BLaER1 (cell line): Measurements from ENCODE around the gene CSNK2A2.

ENCODE experiments used
- H3K27ac ChIP-seq: shearing (Covaris generic); formaldehyde crosslinking; 2 replicates; pipeline ENCODE4 v1.8.1; 2022
- H3K27me3 ChIP-seq: shearing (Covaris generic); formaldehyde crosslinking; 2 replicates; pipeline ENCODE4 v1.8.1; 2022
- H3K36me3 ChIP-seq: shearing (Covaris generic); formaldehyde crosslinking; 2 replicates; pipeline ENCODE4 v1.8.1; 2022
- H3K4me1 ChIP-seq: shearing (Covaris generic); formaldehyde crosslinking; 2 replicates; pipeline ENCODE4 v1.8.1; 2022
- H3K4me2 ChIP-seq: shearing (Covaris generic); formaldehyde crosslinking; 2 replicates; pipeline ENCODE4 v1.8.1; 2022
- H3K4me3 ChIP-seq: shearing (Covaris generic); formaldehyde crosslinking; 2 replicates; pipeline ENCODE4 v1.8.1; 2022
- H3K9ac ChIP-seq: shearing (Covaris generic); formaldehyde crosslinking; 2 replicates; pipeline ENCODE4 v1.8.1; 2022
- H3K9me3 ChIP-seq: shearing (Covaris generic); formaldehyde crosslinking; 2 replicates; pipeline ENCODE4 v1.8.1; 2022
- H4K20me1 ChIP-seq: shearing (Covaris generic); formaldehyde crosslinking; 2 replicates; pipeline ENCODE4 v1.8.1; 2022
- Cebpa-rat ChIP-seq: shearing (Covaris generic); IDR thresholded peaks from 2 replicates; pipeline ENCODE4 v1.8.1; 2022

The CSNK2A2 gene

GRCh38 chr16:58186176-58186944 lies 11.5 kb downstream of the CSNK2A2 start:
- TF ChIP-seq Cebpa-rat = no peak
- Histone ChIP-seq H3K27me3 (no peaks in the 10 kb centered on the region), H3K27ac (no peak overlapping the region), H3K9ac (no peak overlapping the region), H3K4me2 (no peak overlapping the region), H3K4me3 (no peak overlapping the region), H3K4me1 (no peaks in the 10 kb centered on the region), H3K9me3 (no peaks in the 10 kb centered on the region), H3K36me3 (peaks cover 99% of the 10 kb centered on the region), H4K20me1 (peaks cover 71% of the 10 kb centered on the region)

GRCh38 chr16:58177353-58177710 lies 20.6 kb downstream of the CSNK2A2 start:
- Histone ChIP-seq H4K20me1 (peaks cover 54% of the 10 kb centered on the region), H3K27me3 (no peaks in the 10 kb centered on the region; the same call in 1 of the 2 replicates), H3K4me1 (peaks cover 5% of the 10 kb centered on the region; the same call in 1 of the 2 replicates), H3K27ac (no peak overlapping the region), H3K4me2 (no peak overlapping the region), H3K9me3 (no peaks in the 10 kb centered on the region), H3K9ac (no peak overlapping the region), H3K4me3 (no peak overlapping the region), H3K36me3 (peaks cover 95% of the 10 kb centered on the region)
- no peak for TF ChIP-seq Cebpa-rat

DNA sequence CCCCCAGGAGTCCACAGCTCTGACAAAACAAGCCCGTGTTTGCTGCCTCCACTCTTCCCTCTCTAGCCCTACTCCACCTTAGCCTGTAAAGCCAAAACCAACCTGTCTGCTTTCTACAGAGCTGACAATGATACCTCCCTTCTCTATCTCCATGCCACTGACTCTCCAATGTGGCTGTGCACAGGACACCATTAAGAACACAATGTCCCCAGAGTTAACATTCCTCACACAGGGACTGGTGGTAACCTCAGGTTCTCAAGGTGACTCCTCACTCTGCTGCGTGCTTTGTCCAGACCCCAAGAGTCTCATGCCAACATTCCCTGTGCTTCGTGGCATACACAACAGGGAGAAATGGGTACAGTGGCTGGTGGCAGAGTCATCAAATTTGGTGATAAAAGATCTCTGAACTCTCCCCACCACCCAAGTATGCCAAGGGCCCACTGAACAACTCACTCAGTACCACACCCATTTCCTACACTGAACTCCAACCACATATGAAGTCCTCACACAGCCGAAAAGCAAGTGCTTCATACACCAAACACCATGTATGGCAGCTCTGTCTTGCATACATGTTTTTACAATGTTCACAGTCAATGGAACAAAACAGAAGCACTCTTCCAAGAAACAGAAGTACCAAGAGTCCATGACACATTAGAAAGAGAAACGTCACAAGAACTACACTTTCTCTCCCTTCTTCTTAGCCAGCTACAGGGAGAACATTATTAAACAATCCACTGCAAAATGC lies 21.1 kb downstream of the CSNK2A2 start:
- H3K4me2 ChIP-seq = no peak overlapping the region
- H3K9me3 ChIP-seq = no peaks in the 10 kb centered on the region
- peaks cover 54% of the 10 kb centered on the region for H4K20me1 ChIP-seq
- H3K9ac ChIP-seq = no peak overlapping the region
- H3K4me1 ChIP-seq = peaks cover 5% of the 10 kb centered on the region; the same call in 1 of the 2 replicates
- no peak overlapping the region for H3K27ac ChIP-seq
- TF ChIP-seq Cebpa-rat = no peak
- H3K27me3 ChIP-seq = no peaks in the 10 kb centered on the region; the same call in 1 of the 2 replicates
- H3K36me3 ChIP-seq = peaks cover 95% of the 10 kb centered on the region
- H3K4me3 ChIP-seq = no peak overlapping the region

- Histone ChIP-seq H3K9ac (no peak overlapping the region), H3K4me2 (no peak overlapping the region), H3K9me3 (no peaks in the 10 kb centered on the region), H3K4me3 (no peak overlapping the region), H4K20me1 (peaks cover 34% of the 10 kb centered on the region), H3K36me3 (peaks cover 99% of the 10 kb centered on the region), H3K27me3 (no peaks in the 10 kb centered on the region), H3K4me1 (no peaks in the 10 kb centered on the region), H3K27ac (no peak overlapping the region)
- no peak for TF ChIP-seq Cebpa-rat
These were observed 27.7 kb downstream of the CSNK2A2 start for GRCh38 chr16:58170223-58170622.

DNA sequence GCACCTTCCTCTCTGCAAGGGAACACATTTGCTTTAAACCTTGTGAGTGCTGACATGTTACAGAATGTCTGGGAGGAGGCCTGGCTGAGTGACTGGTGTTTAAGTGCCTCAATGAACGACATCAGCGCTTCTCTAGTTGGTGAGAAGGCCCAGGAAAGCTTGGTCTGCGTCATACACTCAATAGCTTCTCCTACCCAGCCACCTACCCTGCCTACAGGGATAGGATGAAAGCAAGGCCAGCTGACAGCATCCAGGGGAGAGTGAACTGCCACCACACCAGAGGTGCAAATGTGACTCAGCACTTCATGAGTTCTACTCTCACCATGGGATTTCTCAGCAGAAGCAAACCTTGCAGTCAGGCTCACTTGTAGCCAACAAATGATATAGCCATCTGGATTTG lies 37.1 kb downstream of the CSNK2A2 start:
- Histone ChIP-seq H3K4me2 (no peak overlapping the region), H3K36me3 (peaks cover 89% of the 10 kb centered on the region)
- no peak for TF ChIP-seq Cebpa-rat

DNA sequence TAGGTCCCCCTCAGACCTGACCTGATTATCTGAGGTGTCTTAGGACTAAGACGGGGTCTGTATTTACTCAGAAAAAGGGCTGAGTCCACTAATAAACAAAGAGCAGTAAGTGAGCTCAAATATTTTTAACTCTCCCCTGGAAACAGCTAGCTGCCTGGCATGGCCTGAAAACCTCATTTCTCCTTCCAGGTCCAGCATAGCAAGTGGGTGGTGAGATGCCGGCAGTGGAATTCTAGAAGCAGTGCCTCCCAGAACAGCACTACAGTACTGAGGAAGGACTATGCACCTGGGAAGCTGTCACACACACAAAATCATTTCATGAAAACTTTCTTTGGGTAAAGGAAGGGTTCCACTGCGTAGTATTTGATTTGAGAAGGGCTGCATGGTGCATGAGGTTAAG lies 39.2 kb downstream of the CSNK2A2 start:
- no peak overlapping the region for H3K27ac ChIP-seq
- peaks cover 68% of the 10 kb centered on the region for H3K36me3 ChIP-seq
- H3K9ac ChIP-seq = no peak overlapping the region
- no peak overlapping the region for H3K4me3 ChIP-seq
- no peaks in the 10 kb centered on the region for H3K4me1 ChIP-seq
- H3K4me2 ChIP-seq = no peak overlapping the region
- no peak for TF ChIP-seq Cebpa-rat
- H3K9me3 ChIP-seq = no peaks in the 10 kb centered on the region
- H4K20me1 ChIP-seq = 0 out of 2 replicates have a peak, but pooled peaks cover 11% of the 10 kb centered on the region
- H3K27me3 ChIP-seq = no peaks in the 10 kb centered on the region

More for the DNA sequence above, 37.1 kb downstream of the CSNK2A2 start:
- Histone ChIP-seq H3K4me3 (no peak overlapping the region), H3K27me3 (no peaks in the 10 kb centered on the region), H3K9me3 (no peaks in the 10 kb centered on the region), H4K20me1 (0 out of 2 replicates have a peak, but pooled peaks cover 11% of the 10 kb centered on the region), H3K4me1 (no peaks in the 10 kb centered on the region), H3K27ac (no peak overlapping the region), H3K9ac (no peak overlapping the region)

- Histone ChIP-seq H3K4me1 (no peaks in the 10 kb centered on the region), H4K20me1 (0 out of 2 replicates have a peak, but pooled peaks cover 11% of the 10 kb centered on the region), H3K36me3 (peaks cover 61% of the 10 kb centered on the region), H3K4me3 (no peak overlapping the region), H3K9me3 (no peaks in the 10 kb centered on the region), H3K27me3 (no peaks in the 10 kb centered on the region), H3K4me2 (no peak overlapping the region), H3K27ac (no peak overlapping the region), H3K9ac (no peak overlapping the region)
- no peak for TF ChIP-seq Cebpa-rat
These were observed 39.9 kb downstream of the CSNK2A2 start for GRCh38 chr16:58157951-58158540.

GRCh38 chr16:58157239-58157638 lies 40.7 kb downstream of the CSNK2A2 start:
- no peaks in the 10 kb centered on the region for H3K27me3 ChIP-seq
- H3K9ac ChIP-seq = no peak overlapping the region
- no peak overlapping the region for H3K4me2 ChIP-seq
- no peak overlapping the region for H3K27ac ChIP-seq
- no peaks in the 10 kb centered on the region for H3K9me3 ChIP-seq
- H3K4me1 ChIP-seq = no peaks in the 10 kb centered on the region
- 0 out of 2 replicates have a peak, but pooled peaks cover 11% of the 10 kb centered on the region for H4K20me1 ChIP-seq
- no peak for TF ChIP-seq Cebpa-rat
- no peak overlapping the region for H3K4me3 ChIP-seq
- H3K36me3 ChIP-seq = peaks cover 53% of the 10 kb centered on the region

DNA sequence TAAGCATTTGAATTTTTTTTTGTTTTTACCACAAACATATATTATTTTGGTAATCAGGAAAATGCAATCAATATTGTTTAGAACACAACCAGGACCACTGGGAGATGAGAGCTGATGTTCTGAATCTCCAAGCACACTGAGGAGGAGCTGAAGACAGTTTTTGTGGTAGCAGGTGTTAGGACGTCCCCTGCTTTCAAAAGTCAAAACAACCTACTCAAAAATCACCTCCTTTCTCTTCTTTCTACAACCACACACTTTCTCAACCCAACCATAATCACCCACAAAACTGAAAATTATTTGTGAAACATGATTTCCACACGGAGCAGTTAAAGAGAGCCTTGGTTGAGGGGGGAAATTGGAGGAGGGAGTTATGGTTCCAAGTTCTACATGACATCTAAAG lies 42.1 kb downstream of the CSNK2A2 start:
- no peak for TF ChIP-seq Cebpa-rat
- Histone ChIP-seq H3K27ac (no peak overlapping the region), H3K9ac (no peak overlapping the region), H3K36me3 (peaks cover 39% of the 10 kb centered on the region), H3K4me1 (no peaks in the 10 kb centered on the region), H3K27me3 (no peaks in the 10 kb centered on the region), H3K9me3 (no peaks in the 10 kb centered on the region), H3K4me2 (no peak overlapping the region), H3K4me3 (no peak overlapping the region), H4K20me1 (0 out of 2 replicates have a peak, but pooled peaks cover 11% of the 10 kb centered on the region)

GRCh38 chr16:58154345-58154744 lies 43.6 kb downstream of the CSNK2A2 start:
- no peak overlapping the region for H3K9ac ChIP-seq
- H3K36me3 ChIP-seq = peaks cover 24% of the 10 kb centered on the region
- H3K4me3 ChIP-seq = no peak overlapping the region
- TF ChIP-seq Cebpa-rat = no peak
- H3K4me2 ChIP-seq = no peak overlapping the region
- no peaks in the 10 kb centered on the region for H3K4me1 ChIP-seq
- H3K27me3 ChIP-seq = no peaks in the 10 kb centered on the region
- no peaks in the 10 kb centered on the region for H3K9me3 ChIP-seq
- 0 out of 2 replicates have a peak, but pooled peaks cover 11% of the 10 kb centered on the region for H4K20me1 ChIP-seq
- H3K27ac ChIP-seq = no peak overlapping the region
